Activated T-cell treated with anti-CD3 and anti-CD28 coated beads, Interleukin-2, amount 50 U/mL, for 4 hours (primary cell): ENCODE results near the gene COL23A1. TPM values are rescaled to one million over a fixed set of nuclear protein-coding genes. Genes with fewer than 3 reads are reported as not detected.
"Not testable (repeated sequence)": the region's sequence is repeated elsewhere in the genome, so short reads cannot be mapped to it uniquely, and the experiment has no call there.

Source experiments
- ATAC-seq, 2 donors: fragments of 200-7000 bp; cut with Tn5 transposase; one replicate each; pipeline ENCODE4 v1.10.0; 2021
- DNase-seq: peaks from one replicate; pipeline ENCODE4 v3.0.0-alpha.2; 2020
- H3K27me3 Mint-ChIP-seq: one replicate; pipeline ENCODE4 v1.8.0; 2021; ENCODE audit warnings: low read depth, mixed read lengths
- H3K36me3 Mint-ChIP-seq: one replicate; pipeline ENCODE4 v1.8.0; 2022; ENCODE audit warnings: mixed read lengths; ENCODE audit not compliant: insufficient read depth
- H3K4me1 Mint-ChIP-seq: one replicate; pipeline ENCODE4 v1.8.0; 2021; ENCODE audit warnings: low read depth, mixed read lengths
- H3K4me3 Mint-ChIP-seq: one replicate; pipeline ENCODE4 v1.8.0; 2021; ENCODE audit warnings: mild to moderate bottlenecking, moderate library complexity, mixed read lengths
- H3K9me3 Mint-ChIP-seq: one replicate; pipeline ENCODE4 v1.8.0; 2021; ENCODE audit warnings: mixed read lengths
- total RNA-seq, 3 donors: library from RNA; stranded (reverse); gene quantifications; one replicate each; pipeline ENCODE4 v1.2.1, GENCODE V29; 2021

The COL23A1 gene
- total RNA-seq, 3 donors from 2014 or later, result not detected

DNA sequence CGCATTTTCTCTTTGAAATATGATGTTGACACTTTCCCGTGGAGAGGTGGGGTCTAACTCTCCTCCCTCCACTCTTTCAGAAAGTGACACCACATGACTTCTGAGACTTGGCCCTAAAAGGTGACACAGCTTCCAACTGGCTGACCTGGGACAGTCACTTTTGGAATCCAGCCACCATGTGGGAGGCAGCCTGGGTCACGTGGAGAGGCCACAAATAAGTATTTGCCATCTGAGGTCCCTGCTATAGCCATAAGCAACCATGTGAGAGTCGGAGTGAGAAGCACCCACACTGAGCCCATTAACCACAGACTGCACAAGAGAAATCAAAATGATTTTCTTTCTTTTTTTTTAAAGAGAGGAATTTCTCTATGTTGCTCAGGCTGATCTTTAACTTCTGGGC, 353.5 kb downstream of the COL23A1 start:
- H3K27me3 Mint-ChIP-seq, result no peaks in the 10 kb centered on the region
- ATAC-seq (no peak), DNase-seq (no peak)
- H3K4me3 Mint-ChIP-seq, result no peak overlapping the region
- H3K4me1 Mint-ChIP-seq, result peaks cover 41% of the 10 kb centered on the region
- H3K36me3 Mint-ChIP-seq, result peaks cover 1% of the 10 kb centered on the region
- no peaks in the 10 kb centered on the region for H3K9me3 Mint-ChIP-seq

DNA sequence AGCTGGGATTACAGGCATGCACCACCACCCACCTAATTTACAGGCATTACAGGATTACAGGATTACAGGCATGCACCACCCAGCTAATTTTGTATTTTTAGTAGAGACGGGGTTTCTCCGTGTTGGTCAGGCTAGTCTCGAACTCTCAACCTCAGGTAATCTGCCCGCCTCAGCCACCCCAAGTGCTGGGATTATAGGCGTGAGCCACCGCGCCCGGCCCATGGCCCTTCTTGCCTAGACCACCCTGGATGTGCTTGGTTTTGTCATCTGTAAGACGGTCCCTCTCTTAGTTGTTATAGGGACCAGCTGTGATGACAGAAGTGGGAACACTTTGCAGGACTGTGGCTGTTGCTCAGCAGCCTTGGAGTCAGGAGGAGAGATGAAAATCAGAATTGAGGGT, 354.1 kb downstream of the COL23A1 start:
- peaks cover 6% of the 10 kb centered on the region for H3K36me3 Mint-ChIP-seq

DNA sequence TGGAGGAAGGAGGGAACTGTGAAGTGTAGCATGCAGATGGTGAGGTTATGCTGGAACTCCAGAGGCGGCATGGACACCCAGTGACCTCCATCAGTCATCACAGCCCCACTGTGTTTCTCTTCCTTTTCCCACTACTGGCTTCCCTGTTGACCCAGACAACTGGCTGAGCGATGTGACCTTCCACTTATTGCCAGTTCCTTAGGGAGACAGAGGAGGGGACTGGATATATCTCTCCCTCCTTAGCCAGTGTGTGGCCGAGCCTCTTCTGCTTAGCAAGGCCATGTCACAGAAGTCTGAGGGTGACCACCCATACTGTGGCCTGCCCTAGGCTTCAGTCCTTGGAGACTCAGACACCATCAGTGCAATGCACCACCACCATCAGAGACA, 354.6 kb downstream of the COL23A1 start:
- Mint-ChIP-seq H3K9me3 (no peaks in the 10 kb centered on the region), H3K27me3 (no peaks in the 10 kb centered on the region), H3K4me1 (peaks cover 45% of the 10 kb centered on the region), H3K4me3 (no peak overlapping the region), H3K36me3 (peaks cover 11% of the 10 kb centered on the region)
- no peak for DNase-seq
- no peak for ATAC-seq

More for the DNA sequence above, 354.1 kb downstream of the COL23A1 start:
- Mint-ChIP-seq H3K4me1 (peaks cover 45% of the 10 kb centered on the region), H3K4me3 (no peak overlapping the region), H3K9me3 (no peaks in the 10 kb centered on the region), H3K27me3 (no peaks in the 10 kb centered on the region)
- DNase-seq (no peak), ATAC-seq (no peak)

DNA sequence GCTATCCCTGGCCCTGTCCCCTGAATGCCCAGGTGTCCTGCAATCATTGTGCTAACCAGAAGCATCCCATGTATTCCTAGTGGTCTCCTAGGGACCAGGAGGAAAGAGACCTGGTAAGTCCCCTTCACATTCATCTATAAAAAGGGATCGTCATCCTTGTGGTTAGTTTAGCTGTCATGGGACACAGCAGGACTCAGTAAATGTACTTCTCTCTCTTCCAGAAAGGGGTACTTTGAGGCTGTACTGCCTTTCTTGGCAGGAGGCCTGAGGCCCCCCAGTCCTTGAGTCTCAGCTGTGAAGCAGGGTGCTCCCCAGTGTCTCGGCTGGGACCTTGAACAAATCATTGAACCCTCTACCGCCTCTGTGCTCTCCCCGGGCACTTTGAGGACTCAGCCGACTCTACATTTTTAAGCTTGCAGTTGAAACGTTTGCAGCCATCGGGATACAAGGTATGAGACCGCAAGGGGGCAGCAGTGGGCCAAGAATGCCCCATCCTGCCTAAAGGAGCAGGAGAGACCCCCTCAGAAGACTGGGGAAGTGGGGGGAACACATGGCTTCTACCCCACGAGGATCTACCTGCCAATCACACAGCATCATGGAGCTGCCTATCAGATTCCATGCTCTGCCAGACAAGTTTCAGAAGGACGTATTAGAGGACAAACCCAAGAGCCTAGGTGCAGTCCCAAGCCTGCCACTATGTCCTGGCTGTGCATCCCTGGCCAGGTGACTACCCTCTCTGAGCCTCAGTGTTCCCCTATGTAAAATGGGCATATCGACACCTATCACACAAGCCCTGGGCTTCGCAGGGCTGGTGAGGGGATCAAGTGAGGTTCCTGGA, 355.2 kb downstream of the COL23A1 start:
- peak; percentile 77 for DNase-seq
- no peaks in the 10 kb centered on the region for H3K27me3 Mint-ChIP-seq
- no peak for ATAC-seq

DNA sequence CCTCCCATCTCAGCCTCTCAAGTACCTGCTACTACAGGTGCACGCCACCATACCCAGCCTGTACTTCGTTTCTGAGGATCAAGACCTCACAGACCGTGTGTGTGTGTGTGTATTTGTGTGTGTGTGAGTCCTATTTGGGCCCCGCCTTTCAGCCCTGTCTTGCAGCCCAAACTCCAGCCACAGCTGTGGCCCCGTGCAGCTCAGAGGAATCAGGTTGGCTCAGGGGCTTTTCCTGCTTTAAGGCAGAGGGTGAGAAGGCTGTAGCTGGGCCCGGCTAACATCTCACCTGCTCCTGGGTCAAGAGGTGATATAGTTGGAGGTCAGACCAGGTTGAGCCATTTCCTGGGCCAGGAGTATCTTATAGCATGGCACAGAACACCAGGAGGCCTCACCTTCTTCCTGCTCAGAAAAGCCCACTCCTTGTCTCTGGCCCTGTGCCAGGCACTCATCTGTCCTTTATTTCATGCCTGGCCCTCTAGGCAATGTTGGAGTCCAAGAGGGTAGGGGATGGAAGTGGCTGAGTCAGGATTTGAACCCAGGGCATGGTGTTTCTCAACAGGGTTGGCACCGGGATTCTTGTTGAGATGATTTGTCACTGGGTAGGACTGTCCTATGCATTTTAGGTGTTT, 356.0 kb downstream of the COL23A1 start:
- DNase-seq, result no peak
- H3K4me3 Mint-ChIP-seq, result no peak overlapping the region
- H3K36me3 Mint-ChIP-seq, result peaks cover 20% of the 10 kb centered on the region
- peaks cover 50% of the 10 kb centered on the region for H3K4me1 Mint-ChIP-seq
- H3K9me3 Mint-ChIP-seq, result no peaks in the 10 kb centered on the region
- no peak for ATAC-seq
- no peaks in the 10 kb centered on the region for H3K27me3 Mint-ChIP-seq

More for the DNA sequence above, 355.2 kb downstream of the COL23A1 start:
- H3K36me3 Mint-ChIP-seq, result peaks cover 14% of the 10 kb centered on the region
- no peak overlapping the region for H3K4me3 Mint-ChIP-seq
- H3K9me3 Mint-ChIP-seq, result no peaks in the 10 kb centered on the region
- H3K4me1 Mint-ChIP-seq, result peaks cover 47% of the 10 kb centered on the region

DNA sequence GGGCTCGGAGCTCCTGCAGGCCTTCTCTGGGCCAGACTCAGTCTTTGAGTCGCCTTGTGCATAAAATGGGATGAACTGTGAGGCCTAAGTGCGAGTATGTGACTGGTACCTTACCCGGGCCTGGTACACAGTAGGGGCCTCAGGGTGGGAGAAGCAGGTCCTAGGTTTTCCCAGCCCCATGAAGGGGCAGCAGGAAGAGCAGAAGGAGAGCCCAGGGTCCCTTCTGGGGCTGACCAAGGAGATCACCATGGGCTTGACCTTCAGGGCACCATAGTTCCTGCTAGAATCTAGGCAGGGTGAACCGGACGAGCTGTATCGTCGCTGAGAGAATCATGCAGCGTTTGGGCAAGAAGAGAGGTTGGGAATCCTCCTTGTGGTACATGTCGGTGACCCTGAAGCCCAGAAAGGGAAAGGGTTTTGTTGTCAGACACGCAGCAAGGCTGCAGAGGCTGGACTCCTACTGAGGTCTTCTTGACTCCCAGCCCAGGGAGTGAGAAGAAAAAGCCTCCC, 357.2 kb downstream of the COL23A1 start:
- Mint-ChIP-seq H3K4me1 (peaks cover 51% of the 10 kb centered on the region), H3K27me3 (no peaks in the 10 kb centered on the region), H3K9me3 (no peaks in the 10 kb centered on the region), H3K36me3 (peaks cover 27% of the 10 kb centered on the region), H3K4me3 (peak overlapping the region; percentile 73)
- ATAC-seq (no peak), DNase-seq (no peak)

DNA sequence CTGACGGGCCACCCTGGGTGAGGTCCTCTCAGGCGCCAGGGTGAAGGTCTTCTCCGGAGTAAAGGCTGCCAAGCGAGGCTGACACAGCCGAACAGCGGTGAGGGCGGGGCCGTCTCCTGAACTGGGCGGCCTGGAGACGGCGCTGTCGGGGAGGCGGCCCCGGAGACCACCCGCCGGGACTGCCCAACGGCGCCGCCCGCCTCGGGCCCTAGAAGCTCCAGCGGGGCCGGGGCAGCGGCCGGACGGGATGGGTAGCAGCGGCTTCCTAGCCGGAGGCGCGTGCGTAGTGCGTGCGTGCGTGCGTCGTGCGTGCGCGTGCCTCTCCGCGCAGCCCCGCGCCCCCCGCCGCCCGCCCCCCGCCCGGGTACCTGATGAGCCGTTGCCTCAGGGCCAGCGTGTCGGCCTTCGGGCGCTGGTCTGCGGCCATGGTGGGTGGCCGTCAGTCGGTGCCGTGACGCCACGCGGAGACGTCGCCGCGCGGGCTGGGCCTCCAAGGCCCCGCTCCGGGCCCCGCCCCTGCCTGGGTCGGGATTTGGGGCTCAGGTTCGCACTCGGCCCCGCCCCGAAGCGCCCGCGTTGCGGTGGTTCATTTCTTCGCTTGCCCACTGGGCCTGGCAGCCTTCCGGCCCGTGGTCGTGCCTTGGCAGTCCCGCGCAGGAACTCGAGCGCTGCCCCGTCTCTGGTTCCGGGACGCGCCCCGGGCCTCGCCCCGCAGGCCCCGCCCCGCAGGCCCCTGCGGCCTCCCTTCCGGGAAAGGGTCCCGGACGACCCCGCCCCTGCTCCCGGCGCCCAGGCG, 357.9 kb downstream of the COL23A1 start, which contains the start of gene PHYKPL:
PHYKPL (minus strand) TSS at position 679 of the 796 bp plus-strand sequence; CDS start at position 427, 252 bp downstream.
- H3K4me1 Mint-ChIP-seq, result peaks cover 55% of the 10 kb centered on the region
- H3K9me3 Mint-ChIP-seq, result no peaks in the 10 kb centered on the region
- peak; percentile 73 to 77 for ATAC-seq
- H3K27me3 Mint-ChIP-seq, result no peaks in the 10 kb centered on the region
- peak; percentile 58 for DNase-seq
- H3K4me3 Mint-ChIP-seq, result peak within 1 kb of the TSS; percentile 91
- H3K36me3 Mint-ChIP-seq, result peaks cover 34% of the 10 kb centered on the region

DNA sequence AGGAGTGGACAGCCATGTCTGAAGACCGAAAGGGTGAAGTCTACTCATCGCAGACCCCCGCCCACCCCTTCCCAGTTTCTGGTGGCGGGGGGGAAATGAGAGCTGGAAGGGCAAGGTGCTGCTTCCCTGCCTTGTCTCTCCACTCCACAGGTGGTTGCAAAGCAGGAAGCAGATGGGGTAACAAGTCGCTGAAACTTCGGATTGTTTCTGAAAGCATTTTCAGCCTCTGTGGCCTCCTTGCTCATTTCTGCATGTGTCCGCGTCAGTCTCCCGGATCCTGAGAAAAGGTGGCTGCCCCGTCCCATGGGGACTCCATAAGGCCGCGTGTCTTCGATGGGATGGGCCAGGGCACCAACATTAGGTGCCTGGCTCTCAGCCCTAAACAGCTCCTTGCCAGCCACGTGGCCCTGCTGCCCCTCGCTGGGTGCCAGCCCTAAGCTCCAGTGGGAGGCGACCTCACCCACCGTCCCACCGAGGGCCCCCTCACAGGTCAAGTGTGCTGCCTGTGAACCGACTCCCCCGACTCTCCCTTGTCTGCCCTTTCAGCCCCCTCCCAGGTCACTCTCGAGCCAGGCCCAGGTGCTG, 358.6 kb downstream of the COL23A1 start:
- Mint-ChIP-seq H3K9me3 (no peaks in the 10 kb centered on the region), H3K4me1 (peaks cover 57% of the 10 kb centered on the region), H3K27me3 (no peaks in the 10 kb centered on the region), H3K4me3 (peak overlapping the region; percentile 91), H3K36me3 (peaks cover 41% of the 10 kb centered on the region)
- ATAC-seq (no peak), DNase-seq (no peak)

DNA sequence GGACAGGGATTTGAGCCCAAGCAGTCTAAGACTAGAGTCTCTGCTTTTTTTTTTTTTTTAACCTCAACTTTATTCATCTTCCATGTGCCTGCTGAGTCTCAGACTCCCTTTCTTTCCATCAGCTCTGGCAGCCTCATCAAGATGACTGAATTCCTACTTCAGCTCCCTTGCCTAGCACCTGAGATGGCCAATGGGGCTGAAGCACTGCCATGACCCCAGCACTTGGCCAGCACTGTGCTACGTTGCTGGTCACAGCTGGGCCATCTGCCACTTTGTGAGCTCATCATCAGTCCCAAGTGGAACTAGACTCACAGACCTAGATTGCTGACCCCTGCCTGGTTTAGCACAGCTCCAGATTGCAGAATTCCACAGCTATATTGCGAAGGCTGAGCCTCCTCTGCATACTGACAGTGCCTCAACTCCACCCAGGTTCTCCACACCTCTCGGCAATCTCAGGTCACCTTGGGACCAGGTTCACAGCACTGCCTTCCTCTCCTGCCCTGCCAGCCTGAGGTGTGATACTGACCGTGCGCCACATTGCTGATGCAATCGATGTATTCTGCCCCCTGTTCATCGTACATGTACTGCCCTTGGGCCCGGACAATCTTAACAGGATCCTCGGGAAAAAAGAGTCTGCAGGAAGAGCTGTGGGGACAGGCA, 359.2 kb downstream of the COL23A1 start:
- no peaks in the 10 kb centered on the region for H3K27me3 Mint-ChIP-seq
- H3K36me3 Mint-ChIP-seq, result peaks cover 45% of the 10 kb centered on the region
- H3K4me1 Mint-ChIP-seq, result peaks cover 54% of the 10 kb centered on the region
- peak overlapping the region; percentile 91 for H3K4me3 Mint-ChIP-seq
- no peaks in the 10 kb centered on the region for H3K9me3 Mint-ChIP-seq
- ATAC-seq (no peak), DNase-seq (no peak)

DNA sequence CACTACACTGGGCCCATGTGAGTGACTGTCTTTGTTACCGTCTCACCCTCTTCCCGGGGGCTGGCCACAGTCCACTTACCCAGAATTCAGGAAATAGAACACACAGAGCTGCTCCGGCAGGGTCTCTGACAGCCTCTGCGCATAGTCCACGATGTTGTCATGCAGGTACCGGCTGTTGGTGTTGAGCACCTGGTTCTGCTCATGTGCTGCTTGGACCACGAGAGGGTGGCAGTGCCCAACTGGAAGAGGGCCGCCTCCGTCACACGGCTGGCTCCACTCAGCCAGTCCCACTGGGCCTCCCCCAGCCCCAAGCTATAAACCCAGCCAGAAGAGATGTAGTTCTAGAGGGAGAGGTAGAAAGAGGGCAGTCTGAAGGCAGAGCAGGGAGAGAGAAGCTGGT, 360.3 kb downstream of the COL23A1 start:
- peak overlapping the region; percentile 69 for H3K4me3 Mint-ChIP-seq
- H3K27me3 Mint-ChIP-seq, result no peaks in the 10 kb centered on the region
- peaks cover 51% of the 10 kb centered on the region for H3K4me1 Mint-ChIP-seq
- peaks cover 53% of the 10 kb centered on the region for H3K36me3 Mint-ChIP-seq
- no peak for DNase-seq
- H3K9me3 Mint-ChIP-seq, result no peaks in the 10 kb centered on the region
- no peak for ATAC-seq

DNA sequence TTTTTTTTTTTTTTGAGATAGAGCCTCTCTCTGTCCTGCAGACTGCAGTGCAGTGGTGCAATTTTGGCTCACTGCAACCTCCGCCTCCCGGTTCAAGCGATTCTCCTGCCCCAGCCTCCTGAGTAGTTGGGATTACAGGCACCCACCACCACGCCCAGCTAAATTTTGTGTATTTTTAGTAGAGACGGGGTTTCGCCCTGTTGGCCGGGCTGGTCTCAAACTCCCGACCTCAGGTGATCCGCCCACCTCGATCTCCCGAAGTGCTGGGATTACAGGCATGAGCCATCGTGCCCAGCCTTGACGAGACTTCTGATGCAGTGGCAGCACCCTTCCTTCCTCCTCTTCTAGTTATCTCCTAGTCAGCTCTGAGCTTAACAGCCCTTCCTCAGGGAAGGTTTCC, 361.1 kb downstream of the COL23A1 start:
- Mint-ChIP-seq H3K4me1 (peaks cover 48% of the 10 kb centered on the region), H3K36me3 (peaks cover 54% of the 10 kb centered on the region), H3K4me3 (peak overlapping the region; percentile 51)
- not testable (repeated sequence) for DNase-seq, H3K27me3 Mint-ChIP-seq, ATAC-seq, H3K9me3 Mint-ChIP-seq

DNA sequence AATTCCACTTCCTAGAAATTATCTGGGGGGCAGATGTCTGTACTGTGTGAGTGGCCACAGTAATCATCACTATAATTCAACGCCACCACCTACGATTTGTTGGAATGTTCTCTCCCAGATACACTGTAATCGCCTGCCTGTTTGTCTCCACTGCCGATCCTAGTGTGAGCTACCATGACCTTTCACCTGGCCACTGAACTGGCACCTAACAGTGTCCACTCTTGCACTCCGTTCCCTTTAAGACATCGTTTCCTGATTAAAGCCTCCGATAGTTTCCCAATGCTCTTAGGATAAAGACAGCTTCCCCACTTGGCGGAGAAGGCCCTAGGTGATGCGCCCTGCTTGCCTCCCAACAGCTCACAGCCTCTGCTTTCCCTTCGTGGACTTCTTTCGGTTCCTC, 361.6 kb downstream of the COL23A1 start:
- H3K36me3 Mint-ChIP-seq, result peaks cover 57% of the 10 kb centered on the region
- H3K4me3 Mint-ChIP-seq, result peak overlapping the region; percentile 48
- H3K27me3 Mint-ChIP-seq, result no peaks in the 10 kb centered on the region
- no peaks in the 10 kb centered on the region for H3K9me3 Mint-ChIP-seq
- peaks cover 46% of the 10 kb centered on the region for H3K4me1 Mint-ChIP-seq
- DNase-seq (no peak), ATAC-seq (no peak)

DNA sequence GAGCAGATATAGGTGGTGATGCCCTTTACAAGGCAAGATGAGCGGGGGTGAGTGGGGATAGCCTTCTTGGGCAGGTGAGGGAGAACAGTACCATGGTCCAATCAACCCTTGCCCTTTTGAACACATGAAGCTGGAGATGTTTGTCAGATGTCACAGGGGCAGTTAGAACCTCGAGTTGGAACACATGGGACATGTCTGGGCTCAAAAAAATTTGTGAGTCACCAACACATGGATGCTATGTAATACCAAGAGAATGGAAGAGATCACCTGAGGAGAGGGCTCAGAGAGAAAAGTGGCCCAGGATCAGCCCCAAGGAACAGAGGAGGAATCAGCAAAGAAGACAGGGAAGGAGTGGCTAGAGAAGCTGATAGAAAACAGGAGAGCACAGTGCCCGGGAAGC, 362.3 kb downstream of the COL23A1 start:
- Mint-ChIP-seq H3K27me3 (no peaks in the 10 kb centered on the region), H3K9me3 (no peaks in the 10 kb centered on the region), H3K4me1 (peaks cover 44% of the 10 kb centered on the region), H3K36me3 (peaks cover 61% of the 10 kb centered on the region), H3K4me3 (no peak overlapping the region)
- no peak for DNase-seq
- ATAC-seq, result no peak
